HEK293 (cell line): ENCODE results near the gene WDR64.

Source experiments
- CTCF ChIA-PET: fragments of 350-600 bp; formaldehyde crosslinking; extraction: SDS; loops from one replicate; lab custom pipeline; 2021; ENCODE audit warnings: antibody characterized with exemption; lab: Yijun Ruan, JAX
- POLR2A ChIA-PET: fragments of 300-600 bp; formaldehyde crosslinking; extraction: SDS; loops from one replicate; lab custom pipeline; 2020; ENCODE audit warnings: antibody characterized with exemption, inconsistent platforms; lab: Yijun Ruan, JAX
- H3K27ac ChIP-seq: fragments of 200-500 bp; sonication (Bioruptor generic); 2 replicates; pipeline ENCODE4 v1.5.1; 2014; ENCODE audit warnings: low read depth, low read length, control low read depth, inconsistent platforms; ENCODE audit errors: extremely low read depth
- H3K36me3 ChIP-seq, 2 experiments: fragments of 200-500 bp in 1 of 2; sonication (Bioruptor generic) in 1 of 2; 1 replicate in 1 of 2; 2 replicates in 1 of 2; pipeline ENCODE4 v1.5.1; 2014 to 2017; ENCODE audit warnings: inconsistent platforms in 2 of 2, low read length in 2 of 2; ENCODE audit not compliant: control insufficient read depth in 2 of 2, insufficient read depth in 1 of 2
- H3K4me1 ChIP-seq: fragments of 200-500 bp; sonication (Bioruptor generic); 2 replicates; pipeline ENCODE4 v1.5.1; 2014; ENCODE audit warnings: mild to moderate bottlenecking, low read length, inconsistent platforms; ENCODE audit not compliant: control insufficient read depth, insufficient read depth
- H3K4me3 ChIP-seq: 2 replicates; pipeline ENCODE4 v1.5.1; 2011; ENCODE audit warnings: low read depth, mild to moderate bottlenecking, control low read depth, low read length, moderate library complexity
- H3K9me3 ChIP-seq: fragments of 200-500 bp; sonication (Bioruptor generic); 2 replicates; pipeline ENCODE4 v1.5.1; 2014; ENCODE audit warnings: low read depth, low read length, inconsistent platforms; ENCODE audit not compliant: control insufficient read depth, insufficient read depth
- ELK4 ChIP-seq: IDR thresholded peaks from 2 replicates; pipeline ENCODE4 v1.6.1; 2011; ENCODE audit warnings: mild to moderate bottlenecking, low read depth, low read length, borderline replicate concordance
- GLIS1 ChIP-seq: fragments of 450-650 bp; formaldehyde crosslinking; IDR thresholded peaks from 2 replicates; pipeline ENCODE4 v1.5.1; 2016; ENCODE audit warnings: missing biosample characterization, missing genetic modification characterization
- KLF8 ChIP-seq: fragments of 450-650 bp; formaldehyde crosslinking; IDR thresholded peaks from 2 replicates; pipeline ENCODE4 v1.5.1; 2016; ENCODE audit warnings: missing biosample characterization, missing genetic modification characterization
- KLF9 ChIP-seq: fragments of 450-650 bp; formaldehyde crosslinking; IDR thresholded peaks from 2 replicates; pipeline ENCODE4 v1.5.1; 2016; ENCODE audit warnings: missing biosample characterization, missing genetic modification characterization, low read depth
- MZF1 ChIP-seq: fragments of 450-650 bp; formaldehyde crosslinking; IDR thresholded peaks from 2 replicates; pipeline ENCODE4 v1.5.1; 2017; ENCODE audit warnings: missing biosample characterization, missing genetic modification characterization, borderline replicate concordance
- SCRT1 ChIP-seq: fragments of 450-650 bp; formaldehyde crosslinking; IDR thresholded peaks from 2 replicates; pipeline ENCODE4 v1.5.1; 2016; ENCODE audit warnings: missing biosample characterization, missing genetic modification characterization, borderline replicate concordance
- SP2 ChIP-seq: fragments of 450-650 bp; formaldehyde crosslinking; IDR thresholded peaks from 2 replicates; pipeline ENCODE4 v1.5.1; 2016; ENCODE audit warnings: missing biosample characterization, missing genetic modification characterization
- TRIM28 ChIP-seq: IDR thresholded peaks from 2 replicates; pipeline ENCODE4 v1.6.1; 2011; ENCODE audit warnings: low read length, control low read depth, borderline replicate concordance
- ZBTB11 ChIP-seq: fragments of 450-650 bp; formaldehyde crosslinking; conservative IDR thresholded peaks from 2 replicates; pipeline ENCODE4 v1.5.1; 2016; ENCODE audit warnings: low read depth, missing biosample characterization, missing genetic modification characterization
- ZBTB26 ChIP-seq: fragments of 450-650 bp; formaldehyde crosslinking; optimal IDR thresholded peaks from 2 replicates; pipeline ENCODE3; 2016; ENCODE audit warnings: missing biosample characterization, mild to moderate bottlenecking, missing genetic modification characterization
- ZBTB8A ChIP-seq: fragments of 450-650 bp; formaldehyde crosslinking; IDR thresholded peaks from 2 replicates; pipeline ENCODE4 v1.5.1; 2016; ENCODE audit warnings: missing biosample characterization, missing genetic modification characterization
- ZNF121 ChIP-seq: fragments of 450-650 bp; formaldehyde crosslinking; IDR thresholded peaks from 2 replicates; pipeline ENCODE4 v1.5.1; 2016; ENCODE audit warnings: missing biosample characterization, missing genetic modification characterization
- ZNF148 ChIP-seq: fragments of 450-650 bp; formaldehyde crosslinking; IDR thresholded peaks from 2 replicates; pipeline ENCODE4 v1.5.0; 2017; ENCODE audit warnings: missing biosample characterization, missing genetic modification characterization, borderline replicate concordance
- ZNF223 ChIP-seq: fragments of 450-650 bp; formaldehyde crosslinking; IDR thresholded peaks from 2 replicates; pipeline ENCODE4 v1.5.1; 2016; ENCODE audit warnings: missing biosample characterization, missing genetic modification characterization
- ZNF239 ChIP-seq: fragments of 450-650 bp; formaldehyde crosslinking; IDR thresholded peaks from 2 replicates; pipeline ENCODE4 v1.5.1; 2016; ENCODE audit warnings: missing biosample characterization, missing genetic modification characterization
- ZNF302 ChIP-seq: fragments of 450-650 bp; formaldehyde crosslinking; IDR thresholded peaks from 2 replicates; pipeline ENCODE4 v1.5.1; 2016; ENCODE audit warnings: missing biosample characterization, missing genetic modification characterization, low read depth
- ZNF324 ChIP-seq: fragments of 450-650 bp; formaldehyde crosslinking; IDR thresholded peaks from 2 replicates; pipeline ENCODE4 v1.5.1; 2016; ENCODE audit warnings: missing biosample characterization, missing genetic modification characterization
- ZNF366 ChIP-seq: fragments of 450-650 bp; formaldehyde crosslinking; conservative IDR thresholded peaks from 2 replicates; pipeline ENCODE4 v1.5.1; 2016; ENCODE audit warnings: missing biosample characterization, missing genetic modification characterization
- ZNF518A ChIP-seq: fragments of 450-650 bp; formaldehyde crosslinking; conservative IDR thresholded peaks from 2 replicates; pipeline ENCODE4 v1.5.1; 2016; ENCODE audit warnings: low read depth, missing biosample characterization, missing genetic modification characterization
- ZNF560 ChIP-seq: fragments of 450-650 bp; formaldehyde crosslinking; IDR thresholded peaks from 2 replicates; pipeline ENCODE4 v1.5.1; 2017; ENCODE audit warnings: missing biosample characterization, missing genetic modification characterization, borderline replicate concordance
- ZNF610 ChIP-seq: fragments of 450-650 bp; formaldehyde crosslinking; IDR thresholded peaks from 2 replicates; pipeline ENCODE4 v1.5.1; 2016; ENCODE audit warnings: missing biosample characterization, missing genetic modification characterization, borderline replicate concordance
- ZNF654 ChIP-seq: fragments of 450-650 bp; formaldehyde crosslinking; IDR thresholded peaks from 2 replicates; pipeline ENCODE4 v1.5.1; 2016; ENCODE audit warnings: low read depth, missing biosample characterization, missing genetic modification characterization
- ZNF707 ChIP-seq: fragments of 450-650 bp; formaldehyde crosslinking; IDR thresholded peaks from 2 replicates; pipeline ENCODE4 v1.5.1; 2016; ENCODE audit warnings: missing biosample characterization, missing genetic modification characterization
- ZSCAN16 ChIP-seq: fragments of 450-650 bp; formaldehyde crosslinking; IDR thresholded peaks from 2 replicates; pipeline ENCODE4 v1.5.1; 2016; ENCODE audit warnings: missing biosample characterization, missing genetic modification characterization

WDR64 gene

GRCh38 chr1:241638099-241638682, 13.9 kb upstream of the WDR64 start:
- ChIA-PET POLR2A (interaction anchor here (1.5 kb wide), 1 partner anchor 210 kb away, joined by 6 read pairs; the partner anchor contains the start of gene EXO1), CTCF (interaction anchor here (0.6 to 2.0 kb wide), 6 partner anchors 8 to 360 kb away, joined by 3 to 12 read pairs (median 3); no protein-coding TSS in a partner anchor)
- Histone ChIP-seq H3K36me3 (peaks cover 0 to 19% of the 10 kb centered on the region in 2 experiments; a peak in 1 of 3 replicates), H3K9me3 (no peaks in the 10 kb centered on the region; the same call in 1 of the 2 replicates), H3K4me3 (peak overlapping the region; percentile 95), H3K4me1 (peaks cover 10% of the 10 kb centered on the region), H3K27ac (no peak overlapping the region)
- TF ChIP-seq ZNF518A (0 out of 2 replicates have a peak, but pooled peaks have one; percentile 24), ZBTB26 (tag by site-specific recombination) (no peak), ZNF654 (tag by site-specific recombination) (no peak), KLF8 (tag by site-specific recombination) (no peak), ZNF223 (tag by site-specific recombination) (no peak), ZSCAN16 (tag by site-specific recombination) (no peak), ZNF324 (tag by site-specific recombination) (no peak), ZNF707 (tag by site-specific recombination) (no peak), ZNF560 (tag by site-specific recombination) (no peak), KLF9 (tag by site-specific recombination) (no peak), ELK4 (no peak), ZNF239 (no peak), ZNF302 (no peak), ZNF148 (tag by site-specific recombination) (no peak), MZF1 (tag by site-specific recombination) (no peak), ZBTB8A (tag by site-specific recombination) (no peak), ZNF610 (tag by site-specific recombination) (no peak), ZNF366 (tag by site-specific recombination) (0 out of 2 replicates have a peak, but pooled peaks have one; percentile 12), GLIS1 (peak; percentile 43; the same call in 1 of the 2 replicates), TRIM28 (0 out of 2 replicates have a peak, but pooled peaks have one; percentile 8), SP2 (tag by site-specific recombination) (0 out of 2 replicates have a peak, but pooled peaks have one; percentile 33), ZBTB11 (tag by site-specific recombination) (peak; percentile 93), ZNF121 (tag by site-specific recombination) (no peak), SCRT1 (tag by site-specific recombination) (peak; percentile 96)
